HG02885 (cell line): ENCODE measurements around the gene NKAPL.

Experiments
- ATAC-seq: cut with Tn5 transposase; IDR thresholded peaks from one replicate; pipeline ENCODE4 v1.9.1; 2021; ENCODE audit warnings: mild to moderate bottlenecking; ENCODE audit not compliant: unreplicated experiment, poor library complexity

Gene NKAPL

DNA sequence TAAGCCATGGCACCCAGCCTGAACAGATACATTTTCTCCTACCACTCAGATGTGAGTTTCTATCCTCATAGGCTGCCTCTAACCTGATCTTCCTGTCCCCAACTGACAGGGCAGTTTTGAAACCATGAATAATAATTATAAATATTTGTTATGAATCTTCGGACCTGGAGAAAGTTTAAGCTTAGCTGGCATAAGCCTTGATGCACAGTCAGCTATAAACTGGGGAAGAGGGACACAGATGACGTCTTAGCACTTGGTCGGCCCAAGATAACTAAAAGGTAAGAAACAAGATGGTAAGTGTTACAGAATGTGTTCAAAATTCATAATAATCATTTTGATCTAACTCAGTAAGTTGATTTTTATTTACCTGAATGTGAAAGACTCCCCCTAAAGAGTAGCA, 15.2 kb upstream of the NKAPL start:
- no peak for ATAC-seq

DNA sequence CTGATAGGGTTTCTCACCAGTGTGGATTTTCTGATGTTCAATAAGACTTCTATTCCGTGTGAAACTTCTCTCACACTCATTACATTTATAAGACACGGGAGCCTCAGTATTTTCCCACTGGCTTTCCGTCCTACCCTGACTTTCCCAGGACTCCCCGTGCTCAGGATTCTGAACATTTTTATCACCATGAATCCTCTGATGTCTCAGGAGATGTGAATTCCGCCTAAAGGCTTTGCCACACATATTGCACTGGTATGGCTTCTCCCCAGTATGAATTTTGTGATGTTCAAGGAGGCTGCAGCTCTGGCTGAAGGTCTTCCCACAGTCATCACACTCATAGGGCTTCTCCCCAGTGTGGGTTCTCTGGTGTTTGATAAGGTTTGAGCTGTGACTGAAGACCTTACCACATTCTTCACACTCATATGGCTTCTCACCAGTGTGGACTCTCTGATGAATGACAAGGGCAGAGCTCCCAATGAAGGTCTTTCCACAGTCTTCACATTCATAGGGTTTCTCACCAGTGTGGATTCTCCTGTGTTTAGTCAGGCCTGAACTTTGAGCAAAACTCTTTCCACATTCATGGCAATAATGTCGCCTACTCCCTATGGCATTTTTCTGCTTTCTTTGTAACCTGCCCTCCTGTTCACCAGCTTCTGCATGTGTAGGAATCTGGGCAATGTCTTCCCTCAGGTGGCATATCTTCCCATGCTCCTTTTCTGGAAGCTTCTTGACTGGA, 13.7 kb upstream of the NKAPL start:
- ATAC-seq: no peak

DNA sequence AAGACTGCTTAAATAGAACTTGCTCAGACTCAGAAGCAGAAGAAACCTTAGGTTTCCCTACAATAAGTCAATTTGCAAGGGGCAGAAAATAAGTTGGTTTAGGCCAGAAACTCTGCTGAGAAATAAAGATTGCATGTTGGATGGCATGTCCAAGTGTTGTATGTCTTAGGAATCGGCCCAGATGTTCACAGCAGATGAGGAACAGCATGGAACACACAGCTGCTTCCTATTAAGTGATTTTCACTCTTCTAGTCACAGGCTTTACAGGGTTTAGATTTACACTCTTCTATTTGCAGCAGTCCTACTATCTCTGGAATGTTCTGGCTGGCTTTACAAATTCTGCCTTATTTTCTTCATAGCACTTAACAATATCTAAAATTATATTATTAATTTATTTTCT, 10.2 kb upstream of the NKAPL start:
- no peak for ATAC-seq

DNA sequence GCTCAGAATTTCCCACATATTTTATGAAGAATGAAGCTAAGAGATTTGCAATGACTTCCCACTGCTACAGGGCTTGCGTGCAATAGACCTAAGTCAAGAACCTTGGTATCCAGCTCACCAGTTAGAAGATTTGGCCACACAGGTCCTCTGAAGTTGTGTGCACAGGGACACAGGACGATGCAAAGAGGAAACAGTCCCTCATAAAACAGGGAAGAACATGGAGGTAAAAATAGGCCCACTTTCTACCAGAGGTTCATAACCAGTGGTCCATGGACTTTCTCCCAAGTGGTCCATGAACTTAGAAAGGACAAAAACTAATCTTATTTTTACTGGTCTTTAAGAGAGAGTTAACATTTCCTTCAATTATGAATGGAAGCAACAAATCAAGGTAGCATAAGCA, 8.3 kb upstream of the NKAPL start:
- ATAC-seq: no peak

DNA sequence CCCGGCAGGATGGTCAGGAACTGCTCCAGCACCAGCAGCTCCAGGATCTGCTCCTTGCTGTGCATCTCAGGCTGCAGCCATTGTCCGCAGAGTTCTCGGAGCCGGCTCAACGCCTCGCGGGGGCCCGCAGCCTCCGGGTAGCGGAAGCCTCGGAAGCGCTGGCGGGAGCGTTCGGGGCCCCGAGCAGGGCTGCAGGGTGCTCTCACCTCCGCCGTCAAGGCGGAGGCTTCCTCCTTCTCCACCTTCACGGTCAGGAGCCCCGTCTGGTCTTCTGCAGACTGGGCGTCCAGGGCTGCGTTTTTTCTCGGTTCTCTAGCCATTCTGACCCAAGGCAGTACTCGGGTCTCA, 7.5 kb upstream of the NKAPL start:
- ATAC-seq: peak; percentile 53

DNA sequence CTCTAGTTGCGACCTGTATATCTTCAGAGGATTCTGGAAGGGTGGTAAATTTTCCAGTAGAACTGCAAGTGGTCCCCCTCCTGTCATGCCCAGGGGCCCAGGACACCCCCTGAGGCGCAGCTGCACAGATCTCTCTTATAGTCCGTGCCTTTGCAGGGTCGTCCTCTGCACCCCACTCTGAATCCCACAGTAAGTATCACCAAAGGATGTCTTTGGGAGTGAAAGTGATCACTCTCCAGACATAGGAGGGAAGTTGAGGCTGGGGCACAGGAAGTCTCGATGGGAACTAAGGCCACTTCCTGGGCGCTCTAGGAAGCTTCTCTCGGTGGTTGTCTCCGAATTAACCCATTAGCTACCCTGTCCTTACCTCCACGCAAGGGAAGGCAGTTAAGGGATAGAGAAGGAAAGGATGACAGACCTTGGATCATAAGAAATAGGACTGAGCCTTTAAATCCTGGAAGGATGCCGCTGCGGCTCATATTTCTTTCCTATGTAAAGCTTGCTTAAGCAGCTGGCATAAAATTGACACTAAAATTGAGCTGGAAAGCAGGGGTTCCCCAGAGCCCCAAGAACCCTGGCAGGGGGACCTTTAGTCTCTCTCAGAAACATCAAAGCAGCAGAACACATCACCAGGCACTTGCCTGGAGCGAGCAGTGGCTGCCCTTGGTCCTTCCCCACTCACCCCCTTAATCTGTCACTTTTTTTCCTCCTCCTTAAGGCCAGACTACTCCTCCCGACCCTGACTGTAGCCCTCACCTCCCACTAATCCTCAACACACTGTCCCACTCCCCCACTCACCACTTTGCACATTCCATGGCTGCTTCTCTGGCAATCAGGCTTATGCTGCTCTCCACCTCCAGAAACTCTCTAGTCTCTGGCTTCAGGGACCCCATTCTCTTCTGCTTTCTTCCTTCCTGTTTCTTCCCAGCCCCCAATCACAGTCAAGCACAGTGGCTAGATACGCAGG, 6.8 kb upstream of the NKAPL start, which contains the start of gene ZKSCAN4:
ZKSCAN4 (minus strand) TSS at position 261 of the 967 bp plus-strand sequence. CDS start 289 bp downstream, outside the sequence.
- peak; percentile 91 for ATAC-seq

DNA sequence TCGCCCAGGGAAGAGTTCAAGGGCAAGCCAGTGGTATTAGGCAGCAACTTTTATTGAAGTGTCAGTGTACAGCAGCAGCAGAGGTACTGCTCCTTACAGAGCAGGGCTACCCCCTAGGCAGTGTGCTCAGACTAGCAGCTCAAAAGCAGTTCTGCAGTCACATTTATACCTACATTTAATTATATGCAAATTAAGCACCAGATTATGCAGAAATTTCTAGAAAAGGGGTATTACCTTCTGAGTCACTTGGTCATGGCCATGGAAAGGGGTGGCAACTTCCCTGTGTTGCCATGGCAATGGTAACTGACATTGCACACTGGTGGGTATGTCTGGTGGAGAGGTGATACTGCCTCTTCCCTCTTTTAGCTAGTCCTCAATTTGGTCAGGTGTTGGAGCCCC, 5.0 kb upstream of the NKAPL start:
- ATAC-seq: no peak

DNA sequence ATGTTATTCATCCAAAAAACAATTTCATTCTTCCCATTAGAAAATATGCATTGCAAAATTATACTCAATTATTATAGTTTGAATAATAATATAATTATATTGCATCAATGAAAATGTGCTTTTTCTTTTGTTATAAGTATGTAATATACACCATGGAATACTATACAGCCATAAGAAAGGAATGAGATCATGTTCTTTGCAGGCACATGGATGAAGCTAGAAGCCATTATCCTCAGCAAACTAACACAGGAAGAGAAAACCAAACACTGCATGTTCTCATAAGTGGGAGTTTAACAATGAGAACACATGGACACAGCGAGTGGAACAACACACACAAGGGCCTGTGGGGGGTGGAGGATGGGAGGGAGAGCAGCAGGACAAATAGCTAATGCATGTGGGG, 2.1 kb upstream of the NKAPL start:
- no peak for ATAC-seq

DNA sequence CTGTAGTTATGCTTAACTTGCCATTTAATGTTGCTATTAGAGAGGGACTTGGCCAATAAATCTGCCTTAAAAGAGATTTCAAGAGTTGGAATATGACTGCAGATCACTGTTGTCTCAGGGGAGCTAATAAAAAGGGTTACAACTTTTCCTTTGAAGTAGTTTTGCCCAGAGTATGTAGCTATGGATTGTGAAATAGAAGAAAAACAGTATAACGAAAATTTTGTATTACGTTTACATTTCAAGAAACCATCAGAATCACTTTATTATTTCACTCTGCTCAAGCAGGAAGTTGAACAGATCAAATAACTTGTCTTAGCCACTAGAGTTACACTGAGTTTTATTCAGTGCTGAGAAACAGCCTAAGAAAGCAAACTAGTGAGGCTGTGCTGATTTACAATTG, 4.8 kb downstream of the NKAPL start:
- no peak for ATAC-seq

DNA sequence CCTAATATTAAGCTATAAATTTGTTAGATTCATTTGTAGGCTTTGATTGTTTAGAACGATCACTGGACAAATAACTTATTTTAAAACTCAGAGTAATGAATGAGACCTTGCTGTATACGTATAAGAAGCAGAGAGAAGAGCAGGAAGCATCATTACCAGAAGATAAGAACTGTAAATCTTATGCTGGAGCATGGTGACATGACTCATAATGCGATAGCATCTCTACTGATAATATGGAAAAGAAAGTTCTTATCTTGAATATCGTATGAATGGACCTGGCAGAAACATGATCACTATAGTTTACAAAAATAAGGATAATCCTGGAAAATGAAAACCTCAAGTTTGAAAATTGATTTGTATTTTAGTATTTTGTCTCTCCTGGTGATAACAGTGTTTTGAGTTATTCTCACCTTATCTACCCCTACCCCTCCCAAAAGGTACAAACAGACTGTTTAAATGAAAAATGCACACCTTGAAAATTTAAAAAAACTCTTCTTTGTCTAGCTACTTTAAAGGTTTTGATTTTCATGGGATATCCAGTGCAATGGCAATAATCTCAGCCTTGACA, 5.8 kb downstream of the NKAPL start:
- no peak for ATAC-seq

DNA sequence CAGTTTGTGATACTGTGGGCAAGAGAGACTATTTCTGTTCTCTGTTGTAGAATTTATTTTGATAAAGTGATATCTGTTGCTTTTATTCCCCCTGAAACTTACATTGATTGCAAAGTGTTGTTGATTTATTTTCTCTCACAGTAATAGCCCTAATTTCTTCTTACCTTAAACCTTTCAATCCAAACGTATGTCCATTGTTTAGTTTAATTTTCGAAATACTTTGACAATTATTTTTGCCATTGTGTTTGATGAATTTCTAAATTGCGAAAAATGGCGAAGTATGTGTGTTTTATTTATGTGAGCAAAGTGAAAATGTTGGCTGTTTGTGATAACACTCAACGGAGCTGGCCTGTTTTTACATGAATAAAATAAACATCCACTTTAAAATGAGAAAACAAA, 7.5 kb downstream of the NKAPL start:
- ATAC-seq: no peak

DNA sequence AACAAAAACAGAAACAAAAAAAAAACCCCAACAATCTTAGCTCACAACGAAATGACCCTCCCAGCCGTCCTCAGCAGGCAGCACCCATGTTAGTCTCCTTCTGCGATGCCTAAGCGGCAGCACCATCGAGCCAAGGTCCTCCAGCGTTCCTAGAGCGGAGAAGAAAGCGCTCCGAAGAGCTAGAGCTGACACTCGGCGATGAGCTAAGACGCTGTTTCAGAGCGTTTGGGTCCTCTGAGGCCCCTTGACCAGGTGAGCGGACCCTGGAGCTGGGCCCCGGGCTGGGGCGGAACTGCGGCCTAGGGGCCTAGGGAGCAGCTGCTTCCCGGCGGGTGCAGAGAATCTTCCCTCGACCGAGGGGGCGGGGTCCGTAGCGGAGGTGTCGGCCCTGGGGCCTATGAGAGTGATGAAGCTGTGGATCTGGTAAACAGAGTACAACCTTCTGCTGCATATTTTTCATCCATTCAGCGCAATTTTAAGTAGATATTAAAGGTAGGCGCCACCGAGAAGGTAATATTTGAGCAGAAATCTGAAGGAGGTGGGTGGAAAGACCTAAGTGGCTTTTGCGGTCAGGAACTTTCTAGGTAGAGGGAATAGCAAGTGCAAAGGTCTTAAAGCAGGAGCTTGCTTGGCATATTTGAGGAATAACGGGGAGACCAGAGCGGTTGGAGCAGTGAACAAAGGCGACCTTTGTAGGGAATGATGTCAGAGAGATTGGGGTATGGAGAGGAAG, 8.0 kb downstream of the NKAPL start, which contains the start of gene ZSCAN26:
ZSCAN26 (plus strand) TSS at position 182 of the 733 bp plus-strand sequence. CDS start 4,777 bp downstream, outside the sequence.
- peak; percentile 96 for ATAC-seq

DNA sequence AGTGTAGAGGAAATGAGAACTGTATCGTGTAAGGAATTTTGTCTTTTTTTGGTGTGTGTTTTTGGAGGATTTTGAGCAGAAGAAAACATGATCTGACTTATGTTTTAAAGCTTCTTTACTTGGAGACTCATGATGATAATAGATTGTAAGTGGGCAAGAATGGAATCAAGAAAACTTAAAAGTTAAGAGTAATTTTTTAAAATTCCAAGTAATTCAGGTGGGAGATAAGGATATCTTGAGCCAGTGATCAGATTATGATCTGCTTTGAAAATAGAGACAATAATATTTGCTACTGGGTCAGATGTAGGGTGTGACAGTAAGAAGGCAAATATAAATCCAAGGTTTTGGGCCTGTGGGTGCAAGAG, 8.6 kb downstream of the NKAPL start:
- ATAC-seq: no peak

DNA sequence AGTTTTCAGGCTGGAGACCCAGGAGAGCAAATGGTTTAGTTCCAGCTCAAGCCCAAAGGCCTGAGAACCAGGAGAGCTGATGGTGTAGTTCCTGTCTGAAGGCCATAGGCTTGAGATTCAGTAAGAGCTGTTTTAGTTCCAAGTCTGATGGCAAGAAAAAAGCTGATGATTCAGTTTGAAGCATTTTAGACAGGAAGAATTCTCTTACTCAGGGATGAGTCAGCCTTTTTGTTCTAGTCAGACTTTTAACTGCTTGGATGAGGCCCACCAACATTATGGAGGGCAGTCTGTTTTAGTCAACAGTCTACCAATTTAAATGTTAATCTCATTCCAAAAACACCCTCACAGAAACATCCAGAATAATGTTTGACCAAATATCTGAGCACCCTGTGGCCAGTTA, 10.4 kb downstream of the NKAPL start:
- ATAC-seq: no peak

DNA sequence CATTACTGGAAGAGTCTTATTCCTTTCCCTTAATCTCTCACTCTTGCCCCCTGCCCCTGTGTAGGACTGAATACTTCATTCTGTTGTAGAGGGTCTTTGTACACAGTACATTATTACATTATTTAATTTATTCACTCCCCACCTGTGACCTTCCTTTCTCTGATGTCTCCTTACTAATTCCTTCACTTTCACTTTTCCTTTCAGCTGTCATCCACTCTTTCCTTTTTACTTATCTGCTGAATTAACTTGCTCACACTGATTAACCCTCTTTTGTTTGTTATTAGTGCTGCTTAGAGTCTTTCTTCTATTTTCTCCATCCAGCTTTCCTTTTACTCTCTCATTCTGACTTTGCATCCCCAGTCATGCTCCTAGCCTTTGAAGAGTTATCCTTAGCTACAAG, 15.8 kb downstream of the NKAPL start:
- ATAC-seq: no peak

DNA sequence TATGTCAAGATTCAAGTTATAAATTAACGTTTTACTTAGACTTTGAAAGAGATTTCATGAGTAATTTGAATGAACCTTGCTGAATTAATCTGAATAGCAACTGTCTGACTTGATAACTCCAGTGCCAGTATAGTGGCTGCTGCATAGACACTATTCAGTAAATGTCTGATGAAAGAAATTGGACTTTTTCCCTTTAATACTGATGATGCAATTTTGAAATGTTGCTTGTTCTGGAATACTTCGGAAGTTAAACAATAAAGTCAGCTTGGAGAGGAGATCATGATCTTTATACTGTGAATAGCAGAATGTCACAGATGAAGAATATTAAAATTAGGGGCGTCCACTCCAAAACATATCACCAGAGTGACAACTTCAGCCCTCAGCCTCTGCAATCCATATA, 18.6 kb downstream of the NKAPL start:
- no peak for ATAC-seq

DNA sequence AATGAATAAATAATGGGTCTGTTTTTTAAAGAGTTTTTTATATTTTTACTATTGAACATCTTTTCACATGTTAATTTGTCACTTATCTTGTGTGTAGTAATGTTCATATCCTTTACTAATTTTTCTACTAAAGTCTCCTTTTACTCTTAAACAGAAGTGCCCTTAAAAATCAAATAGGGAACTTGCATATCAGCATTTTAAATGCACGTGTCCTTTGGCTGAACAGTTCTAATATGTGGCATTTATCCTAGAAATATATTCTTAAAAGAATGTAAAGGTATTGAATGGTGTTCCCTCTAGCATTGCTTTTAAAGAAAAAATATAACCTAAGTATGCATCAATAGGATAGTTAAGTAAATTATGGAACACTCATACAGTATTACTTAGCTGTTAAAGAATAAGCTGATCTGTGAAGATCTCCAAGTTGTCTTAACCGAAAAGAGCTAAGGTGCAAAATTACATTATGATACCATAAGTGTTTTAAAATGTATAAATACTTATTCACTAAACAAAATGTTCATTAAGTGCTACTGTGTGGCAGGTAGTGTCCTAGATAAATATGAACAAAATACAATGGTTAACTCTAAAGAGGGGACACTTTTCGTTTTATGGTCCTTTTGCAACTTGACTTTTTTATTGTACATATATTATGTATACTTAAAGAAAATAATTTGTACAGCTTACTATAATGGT, 21.6 kb downstream of the NKAPL start:
- no peak for ATAC-seq

DNA sequence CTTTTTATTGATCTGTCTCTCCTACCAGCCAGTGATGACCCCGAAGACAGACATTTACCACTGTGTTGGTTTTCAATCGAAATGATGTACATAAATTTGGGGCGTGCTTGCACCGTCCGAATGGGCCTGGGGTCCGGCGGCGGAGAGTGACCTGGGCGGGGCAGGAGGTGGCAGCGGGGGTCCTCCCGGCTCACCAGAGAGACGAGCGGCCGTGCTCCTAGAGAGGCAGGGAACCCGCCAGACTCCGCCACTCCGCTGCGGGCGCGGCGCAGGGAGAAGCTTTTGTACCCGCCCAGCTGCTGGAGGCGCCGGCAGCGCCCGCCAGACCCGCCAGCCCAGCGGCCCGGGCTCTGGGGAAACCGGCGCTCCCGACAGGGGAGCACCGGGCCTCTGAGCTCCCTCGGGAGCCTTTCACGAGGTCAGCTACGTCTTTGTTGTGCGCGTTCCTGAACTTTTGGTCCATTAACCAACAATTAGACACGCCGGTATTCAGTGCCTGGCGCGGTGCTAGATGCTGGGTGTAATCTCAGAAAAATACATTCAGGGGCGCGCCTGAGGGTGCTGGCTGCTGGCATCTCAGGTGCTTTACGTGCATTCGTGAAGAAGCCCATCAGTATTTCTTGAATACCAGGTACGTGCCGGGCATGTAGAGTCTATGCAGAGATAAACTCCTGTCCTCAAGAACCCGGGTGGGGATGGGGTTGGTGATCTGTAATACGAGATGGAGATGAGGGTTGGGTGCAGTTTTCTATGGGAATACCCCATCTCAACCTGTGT, 22.4 kb downstream of the NKAPL start, which contains the start of gene PGBD1:
PGBD1 (plus strand) TSS at position 285 of the 777 bp plus-strand sequence. CDS start 2,242 bp downstream, outside the sequence.
- peak; percentile 85 for ATAC-seq

DNA sequence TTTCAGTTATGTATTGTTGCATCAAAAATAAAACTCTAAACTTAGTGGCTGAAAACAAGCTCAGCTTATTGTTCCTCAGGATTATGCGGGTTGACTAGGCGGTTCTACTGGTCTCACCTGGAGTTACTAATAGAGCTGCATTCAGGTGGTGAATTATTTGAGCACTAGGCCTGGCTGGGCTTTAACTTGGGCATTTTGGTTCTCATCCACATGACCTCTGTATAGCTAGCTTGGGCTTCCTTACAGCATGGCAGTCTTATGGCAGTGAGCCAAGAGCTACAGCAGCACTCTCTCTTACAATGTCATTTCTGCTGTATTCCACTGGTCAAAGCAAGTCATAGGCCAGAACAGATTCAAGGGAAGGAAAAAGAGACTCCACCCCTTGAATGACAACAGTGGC, 23.8 kb downstream of the NKAPL start:
- no peak for ATAC-seq
